K562 (cell line): ENCODE data around the gene SCARF2. TPM values are rescaled to one million over a fixed set of nuclear protein-coding genes. Genes with fewer than 3 reads are reported as not detected.

Source experiments
- ATAC-seq: fragments of 200-7000 bp; cut with Tn5 transposase; 3 replicates; pipeline ENCODE4 v1.9.1; 2020; ENCODE audit warnings: moderate library complexity
- BruUV-seq: library from RNA; stranded (reverse); fragments of 400-500 nt; replicated peaks from 2 replicates; lab custom pipeline; 2021; lab: Mats Ljungman, UMichigan
- CTCF ChIA-PET: fragments of 300-600 bp; formaldehyde crosslinking; extraction: SDS; loops from one replicate; lab custom pipeline; 2021; ENCODE audit warnings: low intra/inter-chr PET ratio; lab: Yijun Ruan, JAX
- POLR2A ChIA-PET: fragments of 300-600, 350-650 bp; sonication (Branson Sonifier 250); formaldehyde crosslinking; extraction: SDS; loops from one replicate; lab custom pipeline; 2021; ENCODE audit warnings: antibody characterized with exemption, inconsistent platforms; lab: Yijun Ruan, JAX
- DNase-seq, 4 experiments: peaks; one replicate each; pipeline versions ENCODE4 v3.0.0 to v3.0.0-alpha.2; 2011 to 2018; ENCODE audit warnings: low spot score in 3 of 4, mixed read lengths in 3 of 4; ENCODE audit errors: extremely low read depth in 1 of 4
- FAIRE-seq: peaks from 2 replicates; lab custom pipeline; 2011; peaks lifted over from hg19 to GRCh38; lab: Jason Lieb, UNC
- H2AFZ ChIP-seq: 2 replicates; pipeline ENCODE4 v1.6.0; 2011; ENCODE audit warnings: low read depth, low read length, control low read depth, inconsistent platforms
- H3K27ac ChIP-seq: fragments of 200-600 bp; 3 replicates; pipeline ENCODE4 v1.8.0; 2011; ENCODE audit warnings: low read depth, mild to moderate bottlenecking, control low read depth, inconsistent platforms, low read length, moderate library complexity, mixed read lengths; ENCODE audit errors: extremely low read depth
- H3K27me3 ChIP-seq, 2 experiments: fragments of 300-600 bp in 1 of 2; 2 replicates in 1 of 2; 3 replicates in 1 of 2; pipeline versions ENCODE4 v1.6.0 to v1.8.0; 2011; ENCODE audit warnings: inconsistent platforms in 2 of 2, low read length in 2 of 2, mild to moderate bottlenecking in 1 of 2, mixed read lengths in 1 of 2, moderate library complexity in 1 of 2; ENCODE audit not compliant: control insufficient read depth in 2 of 2, insufficient read depth in 2 of 2
- H3K36me3 ChIP-seq: fragments of 300-600 bp; 3 replicates; pipeline ENCODE4 v1.8.0; 2011; ENCODE audit warnings: mild to moderate bottlenecking, low read length, inconsistent platforms; ENCODE audit not compliant: control insufficient read depth, insufficient read depth
- H3K4me1 ChIP-seq, 2 experiments: fragments of 200-600 bp in 1 of 2; replicated peaks in 1 of 2; 2 replicates in 1 of 2; 3 replicates in 1 of 2; pipeline versions ENCODE4 v1.5.1 to v1.8.0; 2011; ENCODE audit warnings: inconsistent platforms in 2 of 2, low read length in 2 of 2, mild to moderate bottlenecking in 1 of 2, mixed read lengths in 1 of 2, moderate library complexity in 1 of 2; ENCODE audit not compliant: control insufficient read depth in 2 of 2, insufficient read depth in 2 of 2
- H3K4me2 ChIP-seq: 2 replicates; pipeline ENCODE4 v1.6.1; 2011; ENCODE audit warnings: low read length, control low read depth, inconsistent platforms, mixed read lengths; ENCODE audit not compliant: insufficient read depth
- H3K4me3 ChIP-seq: fragments of 200-600 bp; sonication (generic), shearing (Covaris generic); 2 replicates; pipeline ENCODE4 v1.5.1; 2016; ENCODE audit warnings: control low read depth, inconsistent platforms
- H3K79me2 ChIP-seq: fragments of 200-600 bp; 3 replicates; pipeline ENCODE4 v1.8.0; 2011; ENCODE audit warnings: low read length, inconsistent platforms; ENCODE audit not compliant: control insufficient read depth, insufficient read depth
- H3K9ac ChIP-seq, 2 experiments: 2 replicates each; pipeline versions ENCODE4 v1.6.0 to v1.6.1; 2011; ENCODE audit warnings: low read depth in 2 of 2, low read length in 2 of 2, control low read depth in 1 of 2, inconsistent platforms in 1 of 2, mild to moderate bottlenecking in 1 of 2, mixed read lengths in 1 of 2; ENCODE audit not compliant: insufficient read depth in 1 of 2
- H3K9me1 ChIP-seq: one replicate; pipeline ENCODE4 v1.6.0; 2011; ENCODE audit warnings: inconsistent platforms, mild to moderate bottlenecking, low read length, moderate library complexity; ENCODE audit not compliant: control insufficient read depth, insufficient read depth
- H3K9me3 ChIP-seq: replicated peaks from 2 replicates; pipeline ENCODE4 v1.5.1; 2011; ENCODE audit warnings: low read depth, low read length, inconsistent platforms; ENCODE audit not compliant: control insufficient read depth, insufficient read depth
- H4K20me1 ChIP-seq: replicated peaks from 2 replicates; pipeline ENCODE4 v1.6.1; 2011; ENCODE audit warnings: low read length, inconsistent platforms, mixed read lengths; ENCODE audit not compliant: control insufficient read depth, insufficient read depth
- CBX2 ChIP-seq: fragments of 200-600 bp; sonication (generic); IDR thresholded peaks from one replicate; pipeline ENCODE4 v1.6.1; 2012; ENCODE audit warnings: mild to moderate bottlenecking, low read length, inconsistent platforms; ENCODE audit not compliant: insufficient read depth, poor library complexity, severe bottlenecking
- FOXK1 ChIP-seq: sonication (generic); formaldehyde crosslinking; IDR thresholded peaks from 2 replicates; pipeline ENCODE4 v1.8.0; 2022; ENCODE audit warnings: missing genetic modification reagents, mild to moderate bottlenecking, borderline replicate concordance
- GTF2F1 ChIP-seq: IDR thresholded peaks from 2 replicates; pipeline ENCODE4 v1.6.1; 2011; ENCODE audit warnings: low read depth, low read length, improper control_type of control experiment
- HDAC8 ChIP-seq: fragments of 450-650 bp; IDR thresholded peaks from 2 replicates; pipeline ENCODE4 v1.6.1; 2016; ENCODE audit warnings: mild to moderate bottlenecking, missing genetic modification characterization, moderate library complexity, missing compliant biosample characterization
- HEY1 ChIP-seq: fragments of 250-450 bp; sonication (Bioruptor Pico); IDR thresholded peaks from 2 replicates; pipeline ENCODE4 v1.5.0; 2020; ENCODE audit warnings: mild to moderate bottlenecking, moderate library complexity, borderline replicate concordance
- NFIX ChIP-seq: fragments of 250-450 bp; sonication (Bioruptor Pico); IDR thresholded peaks from 2 replicates; pipeline ENCODE4 v1.4.0; 2020; ENCODE audit warnings: low read depth, mild to moderate bottlenecking, moderate library complexity
- OTX1 ChIP-seq: fragments of 450-650 bp; formaldehyde crosslinking; IDR thresholded peaks from 2 replicates; pipeline ENCODE4 v1.4.0; 2022; ENCODE audit warnings: mild to moderate bottlenecking
- PRDM10 ChIP-seq: fragments of 450-650 bp; IDR thresholded peaks from 2 replicates; pipeline ENCODE4 v1.6.1; 2018; ENCODE audit not compliant: partially characterized antibody
- SIX5 ChIP-seq, 2 experiments: IDR thresholded peaks; 2 replicates each; pipeline ENCODE4 v1.6.1; 2011; ENCODE audit warnings: low read length in 2 of 2, borderline replicate concordance in 1 of 2, low read depth in 1 of 2, mild to moderate bottlenecking in 1 of 2, moderate library complexity in 1 of 2; ENCODE audit not compliant: insufficient read depth in 1 of 2
- SOX6 ChIP-seq: fragments of 450-650 bp; IDR thresholded peaks from 2 replicates; pipeline ENCODE4 v1.6.1; 2014; ENCODE audit warnings: mild to moderate bottlenecking
- TAF7 ChIP-seq: fragments of 450-650 bp; IDR thresholded peaks from 2 replicates; pipeline ENCODE4 v1.6.1; 2016; ENCODE audit warnings: missing genetic modification characterization, missing compliant biosample characterization
- in situ Hi-C: fragments of 300-500 bp; cut with MboI; formaldehyde crosslinking; loops from 4 replicates; pipeline ENCODE4 v1.15.0; 2018; ENCODE audit warnings: inconsistent platforms, mixed read lengths
- intact Hi-C: fragments of 100-400 bp; cut with micrococcal nuclease; formaldehyde crosslinking; loops from 2 replicates; pipeline ENCODE4 v1.14.2; 2022
- polyA plus RNA-seq, 8 experiments: library from polyadenylated mRNA; depleted of rRNA in 4 of 8; stranded (reverse) in 5 of 8; unstranded in 3 of 8; fragments of >200 nt; fragmentation: Nextera tagmentation in 2 of 8; fragmentation: Illumina TruSeq in 1 of 8; extraction: Ambion mirVana in 2 of 8; extraction: Trizol in 1 of 8; gene quantifications; 2 replicates each; pipeline versions ENCODE4 v1.2.1 to v1.2.3, GENCODE V29; 2011 to 2014; ENCODE audit warnings: inconsistent platforms in 1 of 8, missing spikeins in 1 of 8
- total RNA-seq, 7 experiments: library from RNA; depleted of rRNA in 6 of 7; stranded (reverse); fragments of >200 nt in 6 of 7; fragmentation: Illumina TruSeq in 2 of 7; extraction: Trizol in 2 of 7; gene quantifications; 2 replicates each; pipeline versions ENCODE4 v1.2.1 to v1.2.3, GENCODE V29; 2011 to 2021; ENCODE audit warnings: low replicate concordance in 1 of 7

The SCARF2 gene
- total and polyA plus RNA-seq, 9 of the 15 experiments (the other 6 are each of a cell fraction or from before 2014, with no cell fraction given), result 0.06 to 0.32 (median 0.21) TPM; not detected in 5

DNA sequence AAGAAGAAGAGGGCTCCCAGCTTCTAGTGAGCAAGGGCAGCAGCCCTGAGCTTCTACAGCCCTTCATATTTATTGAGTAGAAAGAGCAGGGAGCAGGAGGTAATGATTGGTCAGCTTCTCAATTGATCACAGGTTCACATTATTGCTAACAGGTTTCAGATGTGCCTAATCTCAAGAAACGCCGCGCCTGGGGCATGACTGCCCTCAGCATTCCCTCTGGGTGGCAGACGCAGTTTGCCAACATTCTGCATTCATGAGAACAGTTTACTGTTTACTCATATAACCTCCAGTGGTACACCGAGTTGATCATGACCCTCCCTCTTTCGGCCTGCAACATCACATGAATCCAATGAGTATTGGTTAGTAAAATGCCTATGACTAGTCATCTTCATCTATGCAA is 48.3 kb downstream of the SCARF2 start (continued):
- TF ChIP-seq FOXK1 (CRISPR knock-in tag), result no peak
- no peak for TF ChIP-seq NFIX (CRISPR knock-in tag)
- TF ChIP-seq SIX5 (IDR thresholded peaks at IDR 0.05; ENCODE audit: borderline replicate concordance in 1 of 2, insufficient read depth in 1 of 2, low read depth in 1 of 2, low read length in 2 of 2), result no peak
- 0 out of 2 replicates have a peak, but pooled peaks have one; percentile 57 for TF ChIP-seq HDAC8

GRCh38 chr22:20388200-20388599 is 49.4 kb downstream of the SCARF2 start:
- Histone ChIP-seq H3K9me1 (no peaks in the 10 kb centered on the region), H4K20me1 (no peaks in the 10 kb centered on the region), H3K4me2 (no peak overlapping the region), H3K4me1 (peaks cover 2 to 8% of the 10 kb centered on the region in 2 experiments; a peak in 3 of 5 replicates), H3K9me3 (peaks cover 10% of the 10 kb centered on the region), H3K79me2 (no peaks in the 10 kb centered on the region), H2AFZ (no peak overlapping the region), H3K27ac (no peak overlapping the region), H3K27me3 (peaks cover 35 to 50% of the 10 kb centered on the region in 2 experiments), H3K4me3 (no peak overlapping the region), H3K36me3 (no peaks in the 10 kb centered on the region), H3K9ac (no peak overlapping the region)
- TF ChIP-seq TAF7 (tag), result no peak
- no peak for TF ChIP-seq PRDM10
- TF ChIP-seq CBX2, result peak; percentile 36
- TF ChIP-seq SOX6, result no peak
- TF ChIP-seq GTF2F1, result no peak
- TF ChIP-seq HEY1 (CRISPR knock-in tag), result peak; percentile 51; the same call in 1 of the 2 replicates
- no peak for TF ChIP-seq OTX1 (CRISPR knock-in tag)
- peak in 3 of 4 experiments; percentile 17 to 23 (median 17) for DNase-seq
- ChIA-PET POLR2A (interaction anchor here (0.6 to 1.9 kb wide), 6 partner anchors 8 to 80 kb away, joined by 3 to 9 read pairs (median 4); no protein-coding TSS in a partner anchor), CTCF (interaction anchor here (0.5 kb wide), 1 partner anchor 1544 kb away, joined by 4 read pairs; no protein-coding TSS in a partner anchor)
- no peak for FAIRE-seq
- intact Hi-C loops (no loop called here), in situ Hi-C loops (no loop called here)
- no peak for ATAC-seq
- BruUV-seq, result no TSS peak
